AG08396 (cell line): ENCODE measurements around the gene MYBPH.

Experiments used
- DNase-seq: peaks from one replicate; pipeline ENCODE4 v3.0.0; 2012; ENCODE audit warnings: low spot score, mixed read lengths

Gene MYBPH

GRCh38 chr1:203178821-203179666 is 3.4 kb upstream of the MYBPH start:
- no peak for DNase-seq

DNA sequence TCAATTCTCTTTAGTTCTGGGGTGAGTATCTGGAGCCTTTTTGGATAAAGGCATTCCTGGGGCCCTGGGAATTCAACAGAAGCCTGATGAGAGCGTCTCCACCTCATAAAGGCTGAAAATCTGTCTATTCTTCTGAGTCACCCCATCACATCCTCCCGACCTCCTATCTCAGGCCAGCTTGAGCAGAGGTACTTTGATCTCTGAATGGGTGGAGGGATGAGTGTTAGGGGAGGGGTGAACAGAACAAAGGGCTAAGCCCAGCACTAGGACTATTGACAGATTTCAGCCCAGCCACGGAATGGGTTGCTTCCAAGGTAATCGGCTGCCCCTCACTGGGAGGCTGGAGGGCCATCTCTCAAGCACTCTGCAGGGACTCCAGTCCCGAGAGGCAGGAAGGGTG is 2.5 kb upstream of the MYBPH start:
- no peak for DNase-seq

DNA sequence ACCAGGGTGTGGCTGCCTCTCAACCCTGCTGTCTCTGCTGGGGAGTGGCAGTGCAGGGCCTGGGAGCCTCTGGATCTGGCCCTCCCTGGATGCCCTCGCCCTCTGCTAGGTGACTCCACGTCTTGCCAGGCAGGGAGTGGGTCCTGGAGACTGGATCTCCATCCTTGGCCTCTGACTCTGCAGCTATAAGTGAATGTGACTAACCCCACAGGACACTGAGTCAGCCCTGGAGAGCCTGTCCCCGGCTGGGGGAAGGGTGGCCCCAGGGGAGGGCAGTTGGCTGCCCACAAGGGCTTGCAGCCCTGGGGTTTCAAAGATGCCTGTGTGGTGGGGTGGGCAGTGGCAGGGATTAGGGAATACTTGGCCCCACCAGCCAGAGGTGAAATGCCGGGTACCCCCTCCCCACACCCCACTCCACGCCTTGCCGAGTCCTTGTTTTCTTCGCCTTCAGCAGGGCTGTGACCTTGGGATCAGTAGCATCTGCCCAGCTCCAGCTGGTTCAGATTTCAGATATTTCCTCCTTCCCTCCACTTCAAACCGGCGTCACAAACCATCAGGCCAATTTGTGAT is 1.9 kb upstream of the MYBPH start:
- DNase-seq = peak; percentile 70

DNA sequence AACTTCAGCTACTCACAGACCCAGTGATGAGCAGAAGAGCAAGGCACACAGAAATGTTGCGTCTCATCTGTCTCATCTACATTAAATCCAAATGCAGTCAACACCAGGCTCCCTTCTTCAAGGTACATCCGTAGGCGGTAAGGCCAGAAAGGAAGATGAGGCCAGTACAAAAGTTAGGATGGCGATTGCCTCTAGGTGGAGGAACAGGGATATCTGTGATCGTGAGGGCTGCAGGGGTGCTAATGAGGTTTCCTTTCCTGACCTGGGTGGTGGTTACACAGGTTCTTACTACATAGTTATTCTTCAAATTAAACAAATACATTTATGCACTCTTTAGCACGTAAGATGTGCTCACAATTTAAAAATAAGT is 1.4 kb upstream of the MYBPH start:
- no peak for DNase-seq

DNA sequence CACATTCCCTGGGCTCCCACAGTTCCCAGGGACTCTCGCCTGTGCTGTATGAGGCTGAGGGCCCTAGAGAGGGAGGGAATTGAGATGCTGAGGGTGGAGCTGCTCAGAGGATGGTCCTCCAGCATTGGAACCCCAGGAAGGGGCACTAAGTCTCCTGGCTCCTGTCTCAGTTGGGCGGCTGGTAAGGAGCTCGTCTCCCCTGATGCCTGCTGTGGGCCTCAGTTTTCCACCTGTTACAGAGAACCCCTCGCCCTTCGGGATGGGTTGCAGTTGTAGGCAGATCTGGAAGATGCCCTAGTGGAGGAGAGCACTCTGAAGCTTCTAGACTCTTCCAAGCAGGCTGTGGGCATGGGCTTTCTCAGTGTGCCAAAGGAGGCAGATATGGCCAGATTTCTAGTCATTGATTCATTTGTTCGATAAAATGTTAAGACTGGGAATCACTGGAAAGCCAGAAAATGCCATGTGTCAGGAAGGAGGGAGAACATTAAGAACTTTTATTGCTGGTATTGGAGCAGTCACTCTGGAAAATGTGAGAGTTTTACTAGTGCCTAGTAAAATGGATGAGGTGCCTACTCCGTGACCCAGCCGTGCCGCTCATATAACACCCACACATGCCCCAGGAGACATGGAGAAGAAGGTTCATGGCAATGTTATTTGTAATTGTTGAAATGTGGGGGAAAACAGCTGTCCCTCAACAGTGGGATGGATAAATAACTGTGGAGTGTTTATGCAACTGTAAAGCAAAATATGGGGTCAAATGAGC is 828 bp upstream of the MYBPH start:
- DNase-seq = no peak

DNA sequence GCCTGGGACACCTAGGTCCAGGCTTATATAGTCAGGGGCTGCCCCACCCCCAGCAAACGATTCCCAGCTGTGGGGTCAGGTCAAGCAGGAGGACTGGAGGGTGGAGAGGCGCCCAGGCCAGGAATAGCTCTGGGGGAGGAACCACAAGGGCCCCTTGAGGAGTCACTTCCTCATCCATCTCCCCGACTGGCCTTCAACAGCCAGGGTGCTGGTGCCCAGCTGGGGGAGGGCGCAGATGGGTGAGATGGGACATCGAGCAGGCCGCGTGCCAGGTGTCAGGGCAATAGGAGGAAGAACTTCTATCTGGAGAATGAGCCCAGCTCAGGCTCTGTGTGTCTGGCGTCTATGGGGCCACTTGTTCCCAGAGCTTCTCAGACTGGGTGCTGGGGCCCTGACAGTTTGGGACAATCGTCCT is 208 bp upstream of the MYBPH start:
- no peak for DNase-seq

DNA sequence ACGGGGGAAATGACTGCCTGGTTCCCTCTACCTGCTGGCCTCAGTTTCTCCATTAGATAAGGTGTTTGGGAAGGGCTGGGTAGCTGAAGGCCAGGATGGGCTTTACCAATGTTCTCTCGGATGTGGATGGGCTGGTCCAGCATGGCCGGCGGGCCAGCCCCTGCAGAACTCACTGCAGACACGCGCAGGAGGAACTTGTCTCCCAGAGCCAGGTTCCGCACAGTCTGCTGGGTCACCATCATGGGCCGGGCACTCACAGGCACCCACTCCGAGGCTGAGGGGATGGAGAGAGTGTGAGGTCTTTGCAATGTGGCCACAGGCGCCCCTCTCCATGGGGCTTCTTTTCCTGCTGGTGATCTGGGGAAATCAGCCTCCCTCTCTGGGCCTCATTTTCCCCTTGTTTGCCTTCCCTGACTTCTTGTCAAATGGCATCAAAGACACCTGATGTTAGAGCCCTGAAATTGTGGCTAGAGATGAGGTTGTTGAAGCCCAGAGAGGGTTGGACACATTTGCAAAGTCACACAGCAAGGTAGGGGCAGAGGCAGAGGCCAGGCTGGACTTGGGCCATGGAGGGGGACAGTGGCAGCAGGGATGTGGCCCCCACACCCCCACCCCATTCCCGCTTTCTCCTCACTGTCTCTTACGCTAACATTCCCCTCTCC is 1.2 kb downstream of the MYBPH start:
- no peak for DNase-seq

GRCh38 chr1:203173566-203173965 is 2.1 kb downstream of the MYBPH start:
- DNase-seq = no peak

DNA sequence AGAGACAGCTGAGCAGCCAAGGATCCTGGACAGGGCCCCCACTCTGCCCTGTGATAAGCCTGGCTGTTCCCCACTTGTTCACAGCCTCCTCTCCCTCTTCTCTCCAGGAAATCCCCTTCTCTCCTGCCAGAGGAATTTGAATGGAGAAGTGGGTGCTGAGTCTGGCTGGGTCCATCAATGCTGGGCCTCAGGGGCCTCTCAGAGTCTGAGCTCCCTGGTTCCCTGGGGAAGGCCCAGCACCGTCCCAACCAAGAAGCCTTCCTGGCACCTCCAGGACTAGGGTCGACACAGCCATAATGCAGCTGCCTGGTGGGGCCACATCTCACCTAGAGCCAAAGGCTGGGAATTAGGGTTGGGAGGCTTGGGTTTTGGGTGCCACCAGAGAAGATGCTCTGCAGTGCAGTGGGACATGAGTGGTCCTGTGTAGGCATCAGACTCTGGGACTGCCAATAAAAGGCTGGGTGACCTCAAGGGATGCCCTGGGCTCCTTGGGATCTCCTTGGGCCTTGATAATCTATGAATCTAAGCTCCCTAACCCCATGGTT is 2.5 kb downstream of the MYBPH start:
- DNase-seq = no peak

DNA sequence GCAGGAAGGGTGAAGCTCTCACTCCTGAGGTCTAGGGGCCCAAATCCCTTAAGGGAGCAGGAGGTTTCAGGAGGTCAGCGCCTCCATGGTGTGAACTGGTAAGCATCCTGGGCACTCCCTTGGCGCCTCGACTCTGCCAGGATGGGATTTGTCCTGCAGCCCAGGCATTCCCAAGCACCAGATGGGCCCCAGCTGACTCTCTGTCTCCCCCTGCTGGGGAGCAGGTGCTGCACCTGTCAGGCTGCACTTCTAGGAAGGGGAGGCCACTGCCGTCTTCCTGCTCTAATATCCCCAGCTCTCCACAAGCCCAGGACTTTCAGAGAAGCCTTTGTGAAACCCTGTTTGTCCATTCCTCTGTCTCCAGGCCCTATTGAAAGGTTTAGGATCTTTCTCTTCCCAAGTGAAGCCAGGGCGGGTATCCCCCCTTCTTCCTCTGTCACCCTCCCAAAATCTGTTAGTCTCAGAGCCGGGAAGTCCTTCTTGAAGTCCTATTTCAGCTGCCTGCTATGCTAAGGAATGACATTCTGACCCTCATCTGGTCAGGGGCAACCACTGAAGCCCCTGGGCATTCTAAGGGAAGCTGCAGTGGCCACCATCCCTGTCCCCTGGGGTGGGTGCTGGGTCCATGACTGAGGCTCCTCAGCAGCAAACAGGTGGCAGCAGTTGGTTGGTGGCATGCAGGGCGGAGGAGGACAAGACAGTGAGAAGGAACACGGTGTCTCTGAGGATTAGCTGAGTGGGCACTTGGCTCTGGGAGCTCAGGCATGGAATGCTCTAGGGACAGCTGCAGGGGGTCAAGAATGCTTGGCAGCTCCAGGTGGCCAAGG is 3.2 kb downstream of the MYBPH start:
- DNase-seq = peak; percentile 81

DNA sequence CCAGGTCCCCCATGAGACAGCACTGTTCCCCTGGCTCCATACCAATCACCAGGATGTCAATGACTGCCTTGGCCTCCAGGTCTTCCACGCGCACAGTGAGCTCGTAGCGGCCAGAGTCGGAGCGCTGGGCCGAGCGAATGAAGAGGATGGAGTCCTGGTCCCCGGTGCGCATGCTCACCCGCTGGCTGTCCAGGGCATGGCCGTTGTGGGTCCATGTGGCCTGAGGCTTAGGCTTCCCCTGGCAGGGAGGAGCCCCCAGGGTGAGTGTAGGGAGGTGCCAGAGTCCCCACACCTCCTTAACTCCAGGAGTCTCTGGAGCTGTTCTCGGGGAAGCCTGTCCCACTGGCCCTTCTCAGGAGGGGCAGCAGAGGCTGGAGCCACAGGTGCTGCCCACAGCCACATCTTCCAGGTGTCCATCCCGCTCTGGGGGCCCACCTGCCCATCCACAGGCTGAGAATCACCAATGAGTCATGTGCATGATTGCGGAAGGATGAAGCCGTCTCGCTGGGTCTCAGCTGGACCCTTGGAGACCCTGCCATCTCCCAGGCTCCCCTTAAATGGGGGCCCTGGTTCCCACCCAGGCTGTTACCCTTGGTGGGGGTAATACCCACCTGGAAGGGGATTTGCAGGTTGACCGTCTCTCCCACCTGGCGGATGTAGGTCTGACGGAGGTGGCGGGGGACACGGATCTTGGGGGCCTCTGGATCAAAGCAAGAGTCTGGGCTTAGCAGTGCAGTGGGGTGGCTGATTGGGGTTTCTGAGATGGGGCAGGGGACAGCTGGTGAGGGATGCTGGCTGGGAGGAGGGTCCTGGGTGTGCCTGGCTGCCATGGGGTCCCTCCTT is 4.1 kb downstream of the MYBPH start:
- no peak for DNase-seq

- DNase-seq = no peak
Measured at GRCh38 chr1:203170625-203171330, 4.8 kb downstream of the MYBPH start.

DNA sequence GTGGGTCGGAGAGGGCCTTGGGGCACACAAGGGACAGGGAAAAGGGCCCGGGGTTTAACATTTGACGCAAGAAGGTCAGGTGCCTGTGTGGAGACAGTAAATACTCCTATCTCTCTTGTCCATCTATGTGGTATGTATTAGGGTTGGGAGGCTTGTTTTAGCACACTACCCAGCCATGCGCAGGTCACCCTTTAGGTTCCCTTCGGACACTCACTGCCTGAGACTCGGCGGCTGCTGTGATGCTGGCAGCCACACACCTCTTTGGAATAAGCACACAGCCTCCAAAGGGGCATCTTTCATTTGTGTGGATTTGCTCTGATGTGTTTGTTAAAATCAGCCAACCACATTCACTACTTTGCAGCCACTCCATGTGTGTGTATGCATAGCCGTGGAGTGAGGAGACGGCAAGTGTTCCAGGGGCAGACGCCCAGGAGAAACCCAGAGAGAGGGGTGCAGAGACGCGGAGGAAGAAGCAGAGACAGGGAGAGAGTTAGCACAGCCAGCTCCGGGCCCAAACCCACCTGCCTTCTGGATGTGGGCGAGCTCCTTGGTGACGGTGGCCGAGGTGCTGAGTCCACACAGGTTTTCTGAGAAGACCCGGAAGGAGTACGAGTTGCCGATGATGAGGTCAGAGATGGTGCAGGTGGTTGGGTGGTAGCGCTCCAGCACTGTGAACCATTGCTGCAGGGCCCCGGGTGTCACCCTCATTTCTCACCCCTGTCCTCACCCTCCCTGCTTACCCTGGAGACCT is 5.7 kb downstream of the MYBPH start:
- no peak for DNase-seq

DNA sequence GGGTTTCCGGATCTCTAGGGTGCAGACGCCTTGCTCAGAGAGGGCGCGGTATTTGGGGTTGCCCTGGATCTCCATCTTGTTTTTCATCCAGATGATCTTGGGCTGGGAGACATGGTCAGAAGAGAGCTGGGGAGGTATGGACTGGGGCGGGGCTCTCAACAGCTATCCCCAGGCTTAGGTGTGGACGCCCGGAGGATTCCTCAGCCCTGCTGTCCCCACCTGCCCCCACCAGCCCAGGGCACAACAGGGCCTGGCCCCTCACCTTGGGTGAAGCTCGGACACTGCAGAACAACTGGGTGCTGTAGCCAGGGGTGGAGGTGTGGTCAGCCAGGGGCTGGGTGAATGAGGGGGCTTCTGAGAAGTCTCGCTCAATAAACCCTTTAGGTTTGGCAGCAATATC is 6.6 kb downstream of the MYBPH start:
- no peak for DNase-seq

- no peak for DNase-seq
Measured at GRCh38 chr1:203168256-203168786, 7.3 kb downstream of the MYBPH start.

GRCh38 chr1:203167913-203168200 is 7.8 kb downstream of the MYBPH start:
- no peak for DNase-seq

GRCh38 chr1:203167026-203167912 is 8.4 kb downstream of the MYBPH start:
- no peak for DNase-seq
